ENCODE measurements around the gene LITAFD.

GRCh38 chr16:8919089-8919933, 37.2 kb downstream of the LITAFD start:
- TF ChIP-seq POLR2A (IDR thresholded peaks at IDR 0.05; ENCODE audit: low read depth, low read length) (peak; percentile 39; the same call in 1 of the 2 replicates), USF2 (IDR thresholded peaks at IDR 0.05; ENCODE audit: borderline replicate concordance, low read depth, low read length) (no peak), KAT2A (conservative IDR thresholded peaks at IDR 0.05; ENCODE audit: control insufficient read depth, low read depth, low read length) (no peak), SPI1 (IDR thresholded peaks at IDR 0.05; ENCODE audit: borderline replicate concordance, insufficient read depth, low read depth, low read length) (no peak)
